Panc1 (cell line): Measurements from ENCODE around the gene NPR2.

Experiments used
- CTCF ChIP-seq: fragments of 450-650 bp; IDR thresholded peaks from 2 replicates; pipeline ENCODE4 v1.5.1; 2017; ENCODE audit warnings: mild to moderate bottlenecking
- POLR2AphosphoS5 ChIP-seq: IDR thresholded peaks from 2 replicates; pipeline ENCODE4 v1.6.1; 2012; ENCODE audit warnings: mild to moderate bottlenecking, low read depth, low read length, moderate library complexity
- SIN3A ChIP-seq: IDR thresholded peaks from 2 replicates; pipeline ENCODE4 v1.6.1; 2012; ENCODE audit warnings: low read depth, mild to moderate bottlenecking, low read length, moderate library complexity, borderline replicate concordance; ENCODE audit not compliant: insufficient read depth
- TCF7L2 ChIP-seq: IDR thresholded peaks from 2 replicates; pipeline ENCODE4 v1.6.1; 2011; ENCODE audit warnings: mild to moderate bottlenecking, low read depth, low read length, inconsistent platforms

- TF ChIP-seq CTCF (peak; percentile 91), SIN3A (no peak), POLR2AphosphoS5 (no peak), TCF7L2 (no peak)
These were observed 34.8 kb downstream of the NPR2 start for GRCh38 chr9:35826071-35826701.
